ENCODE data around the gene SPACDR. TPM values are rescaled to one million over a fixed set of nuclear protein-coding genes. Genes with fewer than 3 reads are reported as not detected.

Gene SPACDR
- total RNA-seq, 4 donors from 2014 or later: 0.53 TPM; not detected in 3

DNA sequence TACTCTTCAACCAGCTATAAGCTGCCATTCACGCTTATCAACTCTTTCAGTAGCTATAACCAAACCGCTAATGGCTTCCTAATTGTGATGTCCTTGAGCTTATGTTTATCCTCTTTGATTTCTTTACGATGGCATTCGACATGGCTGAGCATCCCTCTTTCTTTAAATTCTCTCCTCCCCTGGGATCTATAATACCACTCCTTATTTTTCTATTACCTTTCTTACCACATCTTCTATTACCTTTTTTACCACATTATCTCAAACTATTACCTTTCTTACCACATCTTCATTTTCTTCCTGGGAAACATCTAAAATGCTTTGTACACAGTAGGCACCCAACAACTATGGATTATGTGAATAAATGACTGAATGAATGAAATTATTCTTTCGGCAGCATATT, 48.6 kb downstream of the SPACDR start:
- 97% methylated on average over 5 of the region's 5 CpGs for WGBS
- H3K27me3 ChIP-seq: no peaks in the 10 kb centered on the region
- no peaks in the 10 kb centered on the region for H3K9me3 ChIP-seq
- DNase-seq (ENCODE audit: low spot score in 2 of 2): no peak
- TF ChIP-seq POLR2AphosphoS5 (IDR thresholded peaks at IDR 0.05): no peak
- TF ChIP-seq POLR2A (IDR thresholded peaks at IDR 0.05): no peak
- TF ChIP-seq EP300 (IDR thresholded peaks at IDR 0.05): no peak
- TF ChIP-seq, protein P1, sequence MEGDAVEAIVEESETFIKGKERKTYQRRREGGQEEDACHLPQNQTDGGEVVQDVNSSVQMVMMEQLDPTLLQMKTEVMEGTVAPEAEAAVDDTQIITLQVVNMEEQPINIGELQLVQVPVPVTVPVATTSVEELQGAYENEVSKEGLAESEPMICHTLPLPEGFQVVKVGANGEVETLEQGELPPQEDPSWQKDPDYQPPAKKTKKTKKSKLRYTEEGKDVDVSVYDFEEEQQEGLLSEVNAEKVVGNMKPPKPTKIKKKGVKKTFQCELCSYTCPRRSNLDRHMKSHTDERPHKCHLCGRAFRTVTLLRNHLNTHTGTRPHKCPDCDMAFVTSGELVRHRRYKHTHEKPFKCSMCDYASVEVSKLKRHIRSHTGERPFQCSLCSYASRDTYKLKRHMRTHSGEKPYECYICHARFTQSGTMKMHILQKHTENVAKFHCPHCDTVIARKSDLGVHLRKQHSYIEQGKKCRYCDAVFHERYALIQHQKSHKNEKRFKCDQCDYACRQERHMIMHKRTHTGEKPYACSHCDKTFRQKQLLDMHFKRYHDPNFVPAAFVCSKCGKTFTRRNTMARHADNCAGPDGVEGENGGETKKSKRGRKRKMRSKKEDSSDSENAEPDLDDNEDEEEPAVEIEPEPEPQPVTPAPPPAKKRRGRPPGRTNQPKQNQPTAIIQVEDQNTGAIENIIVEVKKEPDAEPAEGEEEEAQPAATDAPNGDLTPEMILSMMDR (IDR thresholded peaks at IDR 0.05): no peak
- no peaks in the 10 kb centered on the region for H3K4me1 ChIP-seq
- no peak overlapping the region for H3K4me3 ChIP-seq
- H3K27ac ChIP-seq: no peak overlapping the region
- H3K36me3 ChIP-seq: no peaks in the 10 kb centered on the region

DNA sequence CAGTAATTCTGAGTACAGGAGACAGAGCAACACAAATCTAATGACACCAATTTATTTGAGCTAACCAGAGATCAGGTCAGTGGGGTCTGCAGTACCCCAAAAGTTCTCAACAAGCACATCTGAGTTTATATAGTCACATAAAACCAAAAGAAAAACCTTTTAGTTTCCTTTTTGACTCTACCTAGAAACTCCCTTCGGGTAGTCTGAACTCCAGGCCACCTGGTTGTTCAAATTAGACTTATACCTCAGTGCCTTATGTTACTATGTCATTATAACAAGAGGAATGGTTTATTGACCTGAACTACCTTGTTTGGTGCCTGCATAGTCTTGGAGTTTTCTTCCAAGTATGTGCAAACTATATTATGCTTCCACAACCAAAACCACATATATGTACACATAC, 50.2 kb downstream of the SPACDR start:
- no peak overlapping the region for H3K27ac ChIP-seq
- WGBS: 88% methylated on average over 1 of the region's 1 CpG
- no peaks in the 10 kb centered on the region for H3K36me3 ChIP-seq
- TF ChIP-seq, protein P1 (IDR thresholded peaks at IDR 0.05): no peak
- TF ChIP-seq POLR2A (IDR thresholded peaks at IDR 0.05) (no peak), EP300 (IDR thresholded peaks at IDR 0.05) (no peak), POLR2AphosphoS5 (IDR thresholded peaks at IDR 0.05) (no peak)
- H3K27me3 ChIP-seq: no peaks in the 10 kb centered on the region
- no peaks in the 10 kb centered on the region for H3K4me1 ChIP-seq
- H3K9me3 ChIP-seq: no peaks in the 10 kb centered on the region
- no peak overlapping the region for H3K4me3 ChIP-seq
- no peak for DNase-seq (ENCODE audit: low spot score in 2 of 2)

DNA sequence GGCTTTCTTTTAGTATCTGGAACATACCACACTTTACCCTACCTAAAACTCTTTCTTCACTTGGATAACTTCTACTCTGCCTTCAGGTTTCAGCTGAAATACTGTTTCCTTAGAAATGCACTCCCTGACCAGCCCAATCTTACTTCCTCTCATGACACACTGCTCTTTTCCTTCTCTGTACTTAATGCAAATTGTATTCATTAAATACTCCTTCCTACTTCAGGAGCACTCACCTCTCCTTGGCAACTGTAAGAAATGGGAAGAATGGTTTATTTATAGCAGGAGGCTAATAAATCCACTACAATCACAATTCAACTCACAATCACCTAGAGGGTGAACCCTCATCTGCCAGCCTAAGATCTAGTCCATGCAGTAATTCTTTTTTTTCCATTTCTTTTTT, 50.7 kb downstream of the SPACDR start:
- H3K27ac ChIP-seq: no peak overlapping the region
- H3K4me1 ChIP-seq: no peaks in the 10 kb centered on the region
- no peaks in the 10 kb centered on the region for H3K27me3 ChIP-seq
- H3K9me3 ChIP-seq: no peaks in the 10 kb centered on the region
- H3K4me3 ChIP-seq: no peak overlapping the region
- DNase-seq (ENCODE audit: low spot score in 2 of 2): no peak
- no peaks in the 10 kb centered on the region for H3K36me3 ChIP-seq
- TF ChIP-seq, protein P1 (IDR thresholded peaks at IDR 0.05): no peak
- no peak for TF ChIP-seq EP300 (IDR thresholded peaks at IDR 0.05)
- no peak for TF ChIP-seq POLR2AphosphoS5 (IDR thresholded peaks at IDR 0.05)
- TF ChIP-seq POLR2A (IDR thresholded peaks at IDR 0.05): no peak

DNA sequence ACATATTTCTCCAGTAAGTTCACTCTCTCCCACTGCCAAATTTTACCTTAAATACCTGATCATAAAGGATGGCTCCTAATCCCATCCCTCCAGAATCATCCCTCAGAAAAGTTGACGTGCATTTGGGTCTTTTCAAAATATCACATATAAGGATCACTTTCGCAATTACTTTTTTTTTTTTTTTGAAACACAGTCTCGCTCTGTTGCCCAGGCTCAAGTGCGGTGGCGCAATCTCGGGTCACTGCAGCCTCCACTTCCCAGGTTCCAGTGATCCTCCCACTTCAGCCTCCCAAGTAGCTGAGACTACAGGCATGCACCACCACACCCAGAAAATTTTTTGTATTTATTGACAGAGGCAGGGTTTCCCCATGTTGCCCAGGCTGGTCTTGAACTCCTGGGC, 53.0 kb downstream of the SPACDR start:
- no peak for DNase-seq (ENCODE audit: low spot score in 2 of 2)
- Histone ChIP-seq H3K27ac (no peak overlapping the region), H3K9me3 (no peaks in the 10 kb centered on the region), H3K4me3 (no peak overlapping the region), H3K36me3 (no peaks in the 10 kb centered on the region), H3K4me1 (no peaks in the 10 kb centered on the region), H3K27me3 (no peaks in the 10 kb centered on the region)
- TF ChIP-seq POLR2AphosphoS5 (IDR thresholded peaks at IDR 0.05) (no peak), POLR2A (IDR thresholded peaks at IDR 0.05) (no peak), EP300 (IDR thresholded peaks at IDR 0.05) (no peak)
- TF ChIP-seq, protein P1 (IDR thresholded peaks at IDR 0.05): no peak
- whole genome bisulfite sequencing: 93% methylated on average over 6 of the region's 6 CpGs

DNA sequence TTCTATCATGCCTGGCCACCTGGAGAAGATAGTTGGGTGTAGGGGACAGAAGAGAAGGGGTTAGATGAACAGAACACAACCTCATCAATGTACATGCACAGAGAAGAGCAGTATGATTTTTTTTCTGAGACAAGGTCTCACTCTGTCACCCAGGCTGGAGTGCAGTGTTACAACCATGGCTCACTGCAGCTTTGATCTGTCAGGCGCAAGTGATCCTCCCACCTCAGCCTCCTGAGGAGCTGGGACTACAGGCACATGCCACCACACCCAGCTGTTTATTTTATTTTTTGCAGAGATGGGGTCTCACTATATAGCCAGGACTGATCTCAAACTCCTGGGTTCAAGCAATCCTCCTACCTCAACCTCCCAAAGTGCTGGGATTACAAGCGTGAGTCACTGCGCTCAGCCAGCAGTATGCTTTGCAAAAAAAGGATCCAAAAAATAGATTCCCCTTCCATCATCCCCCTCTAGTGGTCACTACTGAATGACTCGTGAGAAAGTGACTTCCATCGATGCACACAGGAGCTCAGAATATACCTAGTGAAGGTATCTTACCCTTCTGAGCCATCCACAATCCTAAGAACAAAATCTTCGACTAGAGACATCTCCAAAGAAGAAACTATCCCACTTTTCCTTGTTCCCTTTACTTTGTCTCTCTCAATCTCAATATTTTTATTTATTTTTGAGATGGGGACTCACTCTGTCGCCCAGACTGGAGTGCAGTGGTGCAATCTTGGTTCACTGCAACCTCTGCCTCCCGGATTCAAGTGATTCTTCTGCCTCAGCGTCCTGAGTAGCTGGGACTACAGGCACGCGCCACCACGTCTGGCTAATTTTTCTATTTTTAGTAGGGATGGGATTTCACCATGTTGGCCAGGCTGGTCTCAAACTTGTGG, 56.5 kb downstream of the SPACDR start:
- Histone ChIP-seq H3K4me1 (no peaks in the 10 kb centered on the region), H3K27ac (no peak overlapping the region), H3K9me3 (no peaks in the 10 kb centered on the region), H3K4me3 (no peak overlapping the region), H3K27me3 (no peaks in the 10 kb centered on the region), H3K36me3 (peaks cover 2% of the 10 kb centered on the region)
- no peak for DNase-seq (ENCODE audit: low spot score in 2 of 2)
- 66% methylated on average over 12 of the region's 12 CpGs for WGBS
- no peak for TF ChIP-seq EP300 (IDR thresholded peaks at IDR 0.05)
- TF ChIP-seq, protein P1 (IDR thresholded peaks at IDR 0.05): peak; percentile 22 to 49

Measured in suprapubic skin (tissue), 4 donors.